GM18519 (cell line): Measurements from ENCODE around the gene ABCB10.
"Not testable (repeated sequence)": the region's sequence is repeated elsewhere in the genome, so short reads cannot be mapped to it uniquely, and the experiment has no call there.

Experiments used
- ATAC-seq: cut with Tn5 transposase; IDR thresholded peaks from one replicate; pipeline ENCODE4 v1.9.1; 2021; ENCODE audit warnings: mild to moderate bottlenecking, moderate library complexity; ENCODE audit not compliant: unreplicated experiment, low FRiP score

Gene ABCB10

DNA sequence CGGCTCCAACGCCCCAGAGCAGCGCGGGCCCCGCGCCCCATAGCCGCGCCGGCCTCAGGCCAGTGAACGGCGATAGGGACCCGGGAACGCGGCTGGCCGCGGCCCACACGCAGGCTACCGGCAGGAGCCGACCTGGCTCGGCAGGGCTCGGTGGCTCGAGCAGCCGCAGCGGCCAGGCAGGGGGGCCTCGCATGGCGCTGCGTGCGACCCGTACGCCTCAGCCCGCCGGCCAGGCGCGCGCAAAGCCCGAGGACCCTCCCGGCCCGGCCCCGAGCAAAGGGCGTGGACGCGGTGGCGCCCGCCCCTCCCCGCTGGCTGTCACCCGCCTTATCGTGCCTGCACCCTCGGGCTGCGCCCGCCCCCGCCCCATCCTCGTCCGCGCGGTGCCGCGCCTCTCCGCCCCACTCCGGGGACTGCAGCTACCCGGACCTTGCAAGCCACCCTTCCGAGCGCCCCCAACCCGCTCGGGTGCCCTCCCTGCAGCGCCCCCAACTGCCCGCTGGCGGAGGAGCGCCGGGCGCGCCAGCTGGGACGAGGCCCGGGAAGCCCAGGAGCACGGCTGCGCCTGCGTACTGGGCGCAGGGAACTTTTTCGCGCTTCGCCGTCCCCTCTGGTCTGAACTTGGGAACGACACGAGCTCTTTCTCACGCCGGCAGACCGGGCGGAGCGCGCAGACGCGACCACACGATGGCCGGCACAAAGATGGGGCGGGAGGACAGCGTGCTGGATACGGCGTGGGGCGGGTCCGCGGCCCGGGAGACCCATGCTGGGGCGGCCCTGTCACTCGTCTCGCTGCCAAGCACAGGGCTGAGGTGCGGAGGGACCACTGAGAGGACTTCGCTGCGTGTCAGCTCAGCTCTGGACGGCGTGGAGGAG lies at the start of gene ABCB10:
Gene ABCB10, minus strand, starts transcription at position 248 of the 876 bp plus-strand sequence. Its CDS starts 55 bp downstream, at position 193.
- peak; percentile 71 for ATAC-seq

DNA sequence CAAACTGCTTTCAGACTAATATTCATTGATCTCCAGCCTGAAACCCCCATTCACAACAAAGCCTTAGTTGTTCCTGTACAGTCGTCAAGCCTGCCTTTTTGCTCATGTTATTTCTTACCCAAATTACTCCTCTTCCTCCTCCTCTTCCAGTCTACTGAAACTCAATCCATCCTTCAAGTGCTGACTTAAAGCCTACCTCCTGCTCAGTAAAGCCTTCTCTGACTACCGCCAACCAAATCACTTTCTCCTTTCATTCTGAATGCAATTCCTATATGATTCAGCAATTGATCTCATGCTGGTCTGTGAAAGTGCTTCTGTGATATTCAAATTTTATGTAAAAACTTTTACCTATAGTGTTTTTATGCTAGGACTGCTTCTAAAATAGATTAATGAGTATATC lies 48.9 kb upstream of the ABCB10 start:
- ATAC-seq = no peak

DNA sequence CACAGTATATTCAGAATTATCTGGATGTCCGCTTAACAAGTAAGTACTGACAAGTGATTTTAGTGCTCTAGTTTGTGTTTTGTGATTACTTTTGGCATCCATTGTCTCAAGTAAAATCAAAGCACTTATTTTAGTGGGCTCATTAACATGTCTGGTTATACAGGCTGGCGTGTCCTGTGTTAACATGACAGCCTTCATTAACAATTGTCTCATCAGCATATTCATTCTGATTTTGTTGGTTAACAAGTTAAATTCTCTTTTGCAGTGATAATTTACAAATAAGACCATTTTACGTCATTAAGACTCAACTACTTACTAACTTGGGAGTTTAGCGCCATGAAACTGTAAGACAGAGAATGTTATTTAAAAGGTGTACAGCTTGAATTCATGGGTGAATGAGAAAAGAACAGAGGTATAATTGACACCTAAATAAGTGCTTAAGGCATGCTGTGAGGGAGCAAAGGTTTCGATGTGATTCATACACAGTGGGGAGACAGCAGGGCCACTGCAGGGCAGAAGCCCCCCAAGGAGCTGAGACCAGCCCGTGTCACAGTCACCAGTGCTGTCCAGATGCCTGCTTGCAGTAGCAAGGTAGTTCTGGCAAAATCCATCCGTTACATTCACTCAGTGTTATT lies 45.0 kb upstream of the ABCB10 start:
- ATAC-seq = no peak

DNA sequence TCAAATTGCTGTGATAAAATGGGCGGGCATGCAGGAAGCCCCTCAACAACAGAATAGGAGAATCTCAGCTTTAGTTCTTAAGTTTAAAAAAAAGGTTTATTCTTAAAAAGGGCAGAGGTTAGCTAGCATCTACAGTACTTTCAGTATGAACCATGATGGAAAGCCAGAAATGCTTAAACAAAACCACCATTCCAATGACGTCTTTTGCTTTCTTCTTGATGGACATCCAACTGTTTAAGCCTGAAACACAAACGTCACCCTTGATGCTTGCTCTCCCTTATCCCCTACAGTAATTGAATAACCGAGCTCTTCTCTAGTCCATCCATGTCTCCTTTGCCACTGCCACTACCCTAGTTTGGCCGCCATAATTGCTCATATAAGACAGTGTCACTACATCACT lies 41.7 kb upstream of the ABCB10 start:
- ATAC-seq = no peak

DNA sequence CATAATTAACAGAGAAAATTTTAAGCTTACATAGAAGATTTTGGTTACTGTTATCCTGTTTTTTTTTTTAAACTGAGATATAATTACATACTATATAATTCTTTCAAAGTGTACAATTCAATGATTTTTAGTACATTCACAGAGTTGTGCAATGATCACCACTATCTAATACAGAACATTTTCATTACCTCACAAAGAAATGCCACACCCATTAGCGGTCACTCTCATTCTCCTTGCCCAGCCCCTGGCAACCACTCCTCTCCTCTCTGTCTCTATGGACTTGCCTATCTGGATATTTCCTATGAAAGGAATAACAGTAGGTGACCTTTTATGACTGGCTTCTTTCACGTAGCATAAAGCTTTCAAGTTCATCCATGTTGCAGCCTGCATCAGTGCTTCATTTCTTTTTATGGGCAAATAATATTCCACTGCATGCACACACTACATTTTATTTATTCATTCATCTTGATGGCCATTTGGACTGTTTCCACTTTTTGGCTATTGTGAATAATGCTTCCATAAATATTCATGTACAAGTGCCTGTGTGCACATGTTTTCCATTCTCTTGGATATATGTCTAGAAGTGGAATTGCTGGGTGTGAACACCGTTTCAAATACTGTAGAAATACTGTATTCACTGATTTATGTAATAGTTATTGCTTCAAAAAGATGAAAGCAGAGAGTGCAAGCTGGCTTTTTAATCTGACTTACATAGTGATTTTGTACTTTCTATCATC lies 40.9 kb upstream of the ABCB10 start:
- no peak for ATAC-seq

DNA sequence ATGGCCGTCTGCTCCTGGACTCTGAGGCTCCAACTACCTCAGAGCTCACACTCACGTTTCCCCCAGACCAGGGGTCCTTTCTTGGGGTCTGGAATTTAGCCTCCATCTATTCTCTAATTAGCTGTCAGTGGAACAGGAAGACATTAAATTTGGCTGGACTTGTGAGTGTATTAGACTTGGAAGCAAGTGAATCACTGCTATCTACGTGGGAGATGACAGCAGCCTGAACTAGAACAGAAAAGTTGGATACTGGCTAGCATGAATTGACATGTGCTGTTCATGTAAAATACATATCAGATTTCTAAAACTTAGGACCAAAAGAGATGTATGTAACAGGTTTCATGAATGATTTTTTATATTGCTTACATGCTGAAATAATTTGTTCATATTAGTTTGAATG lies 39.4 kb upstream of the ABCB10 start:
- ATAC-seq = no peak

DNA sequence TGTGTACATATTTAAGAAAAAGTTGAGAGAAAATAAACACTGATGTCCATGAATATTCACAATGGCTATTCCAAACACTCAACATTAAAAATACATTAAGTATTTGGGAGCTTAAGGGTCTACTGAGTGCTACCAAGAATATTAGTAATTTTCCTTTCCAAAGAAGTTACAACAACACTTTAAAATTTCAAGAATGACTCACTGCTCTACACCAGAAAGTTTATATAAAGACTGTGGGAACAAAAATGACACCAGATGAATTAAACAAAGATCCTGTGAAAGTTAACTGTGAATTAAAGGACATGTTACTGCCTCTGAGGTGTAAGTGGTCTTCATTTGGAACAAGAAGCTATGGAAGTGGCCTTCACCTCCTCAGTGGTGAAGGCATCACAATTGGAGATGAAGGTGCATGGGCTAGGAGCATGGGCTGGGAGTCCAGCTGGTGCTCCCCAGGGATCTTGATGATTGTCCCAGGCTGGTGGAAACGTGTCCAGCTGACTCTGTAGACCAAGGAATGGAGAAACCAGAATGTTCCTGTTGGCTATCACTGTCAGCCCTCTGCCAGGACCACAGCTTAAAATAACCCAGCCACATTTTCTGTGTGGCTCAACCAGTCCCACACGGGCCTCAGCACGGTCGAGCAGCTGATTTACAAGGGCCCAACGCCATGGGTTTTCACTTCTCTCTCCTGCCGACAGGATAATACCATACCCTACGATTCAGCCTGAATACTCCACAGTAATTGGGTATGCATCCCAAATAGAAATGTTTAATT lies 38.6 kb upstream of the ABCB10 start:
- no peak for ATAC-seq

DNA sequence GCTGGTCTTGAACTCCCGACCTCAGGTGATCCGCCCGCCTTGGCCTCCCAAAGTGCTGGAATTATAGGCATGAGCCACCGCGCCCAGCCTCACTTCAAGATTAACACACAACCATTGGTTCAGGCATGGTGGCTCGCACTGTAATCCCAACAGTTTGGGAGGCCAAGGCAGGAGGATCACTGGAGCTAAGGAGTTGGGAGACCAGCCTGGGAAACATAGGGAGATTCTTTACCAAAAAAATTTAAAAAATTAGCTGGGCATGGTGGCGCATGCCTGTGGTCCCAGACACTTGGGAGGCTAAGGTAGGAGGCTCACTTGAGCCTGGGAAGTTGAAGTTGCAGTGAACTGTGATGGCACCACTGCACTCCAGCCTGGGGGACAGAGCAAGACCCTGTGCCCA lies 37.4 kb upstream of the ABCB10 start:
- ATAC-seq = not testable (repeated sequence)

DNA sequence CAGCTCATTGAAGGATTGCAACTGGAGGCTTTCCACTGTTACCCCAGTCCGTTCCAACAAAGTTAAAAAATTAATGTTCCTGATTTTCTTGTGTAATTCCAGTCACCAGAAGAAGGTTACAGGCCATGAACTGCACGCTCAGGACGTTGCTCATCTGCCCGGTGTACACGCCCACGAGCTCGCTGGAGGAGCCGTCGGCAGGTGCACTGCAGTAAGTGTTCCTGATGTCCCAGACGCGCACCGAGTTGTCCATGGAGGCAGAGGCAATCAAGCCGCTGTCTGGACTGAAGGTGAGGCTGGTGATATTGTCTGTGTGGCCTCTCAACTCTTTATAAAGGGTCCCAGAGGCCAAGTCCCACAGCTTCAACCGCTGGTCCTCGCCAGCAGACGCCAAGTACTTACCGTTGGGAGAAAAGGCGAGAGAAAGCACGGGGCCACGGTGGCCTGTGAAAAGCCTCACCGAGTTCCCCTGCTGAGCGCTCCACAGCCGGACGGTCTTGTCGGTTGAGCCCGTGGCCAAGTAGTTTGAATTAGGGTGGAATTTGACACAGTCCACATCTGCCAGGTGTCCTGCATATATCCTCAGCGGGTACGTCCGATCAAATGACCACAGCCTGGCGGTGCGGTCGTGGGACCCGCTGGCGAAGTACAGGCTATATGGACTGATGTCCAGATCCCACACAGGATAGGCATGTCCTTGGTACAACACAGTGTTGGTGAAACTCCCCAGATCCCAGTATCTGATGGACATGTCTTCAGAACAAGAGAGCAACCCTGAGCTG lies 35.9 kb upstream of the ABCB10 start:
- ATAC-seq = no peak

DNA sequence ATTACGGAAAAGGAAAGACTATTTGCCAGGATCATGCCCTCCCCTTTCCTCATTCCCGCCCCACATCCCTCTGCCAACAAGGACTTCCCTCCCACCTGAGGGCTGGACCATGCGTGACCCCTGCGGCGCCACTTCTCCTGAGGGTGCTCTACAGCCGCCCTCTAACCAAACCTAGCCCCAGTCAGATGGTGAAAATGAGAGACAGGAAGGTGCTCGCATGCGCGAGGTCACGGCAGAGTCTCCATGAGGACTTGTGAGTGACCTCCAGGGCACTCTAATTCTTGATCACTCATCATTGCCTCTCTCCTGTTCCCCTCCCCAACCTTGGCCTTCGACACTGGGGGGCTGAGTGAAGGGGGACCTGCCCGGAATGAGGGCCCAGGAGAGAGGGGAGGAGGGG lies 35.3 kb upstream of the ABCB10 start:
- no peak for ATAC-seq

DNA sequence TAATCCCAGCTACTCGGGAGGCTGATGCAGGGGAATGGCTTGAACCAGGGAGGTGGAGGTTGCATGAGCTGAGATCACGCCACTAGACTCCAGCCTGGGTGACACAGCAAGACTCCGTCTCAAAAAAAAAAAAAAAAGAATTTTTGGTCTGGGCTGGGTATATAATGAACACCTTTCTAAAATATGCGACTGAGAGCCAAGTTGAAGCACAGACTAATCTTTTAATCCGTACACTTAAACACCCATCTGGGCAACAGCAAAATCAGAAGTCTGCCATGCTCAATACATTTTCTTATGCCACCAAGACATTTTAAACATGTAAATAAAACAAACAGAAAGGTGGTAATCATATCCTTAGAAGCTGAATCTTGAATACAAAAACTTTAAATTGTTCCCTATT lies 31.6 kb upstream of the ABCB10 start:
- ATAC-seq = no peak

DNA sequence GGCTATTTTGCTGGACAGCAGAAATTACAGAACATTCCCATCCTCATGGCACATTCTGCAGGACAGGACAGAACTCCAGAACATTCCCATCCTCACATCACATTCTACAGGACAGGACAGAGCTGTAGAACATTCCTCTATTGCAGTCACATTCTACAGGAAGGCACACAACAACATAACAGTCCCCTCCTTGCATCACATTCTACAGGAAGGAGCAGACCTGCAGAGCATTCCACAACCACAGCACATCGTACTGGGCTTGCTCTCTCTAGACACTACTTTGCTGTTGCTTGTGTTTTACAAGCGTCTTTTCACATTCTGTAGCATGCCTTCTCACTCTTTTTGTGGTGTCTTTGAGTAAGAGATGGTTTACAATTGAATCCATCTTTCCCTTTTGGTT lies 26.8 kb upstream of the ABCB10 start:
- ATAC-seq = no peak

DNA sequence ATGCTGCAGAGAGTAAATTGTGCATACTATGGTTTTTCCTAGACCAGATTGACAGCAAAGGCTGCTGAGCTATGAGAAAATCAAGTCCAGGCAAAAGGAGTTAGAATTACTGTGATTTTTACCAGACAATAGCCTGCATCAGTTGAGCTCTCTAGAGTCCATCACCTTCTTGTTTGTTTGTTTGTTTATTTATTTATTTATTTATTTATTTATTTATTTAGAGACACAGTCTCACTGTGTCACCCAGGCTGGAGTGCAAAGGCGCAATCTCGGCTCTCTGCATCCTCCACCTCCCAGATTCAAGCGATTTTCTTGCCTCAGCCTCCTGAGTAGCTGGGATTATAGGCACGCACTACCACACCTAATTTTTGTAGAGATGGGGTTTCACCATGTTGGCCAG lies 24.2 kb upstream of the ABCB10 start:
- no peak for ATAC-seq

DNA sequence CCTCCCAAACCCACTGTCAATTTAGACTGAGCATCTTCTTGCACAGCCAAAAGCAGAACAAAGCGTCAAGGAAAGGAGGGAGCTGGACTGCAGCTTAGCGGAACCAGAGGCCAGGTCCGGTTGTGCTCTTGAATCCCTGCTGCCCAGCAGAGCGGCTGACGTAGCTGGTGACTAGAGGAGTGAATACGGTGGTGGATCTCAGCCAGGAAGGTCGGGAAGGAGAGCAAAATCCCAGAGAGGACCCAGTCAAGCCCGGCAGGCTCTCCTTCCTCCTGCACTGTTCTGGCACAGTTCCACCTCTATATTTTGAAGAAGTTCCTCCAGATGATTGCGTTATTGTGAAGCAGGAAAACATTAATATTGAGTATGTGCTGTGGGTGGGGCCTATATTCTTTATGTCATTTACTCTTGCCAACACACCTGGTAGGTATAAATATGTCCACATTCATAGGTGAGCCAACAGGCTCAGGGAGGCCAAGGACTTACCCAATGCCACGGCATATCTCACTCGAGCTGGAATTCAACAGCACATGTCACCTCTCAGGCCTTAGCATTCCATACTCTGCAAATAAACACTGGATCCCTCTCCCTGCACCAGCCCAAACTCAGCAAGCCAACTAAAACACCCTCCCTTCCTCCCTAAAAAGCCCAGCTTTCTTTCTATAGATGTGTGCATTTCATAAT lies 23.6 kb upstream of the ABCB10 start:
- no peak for ATAC-seq

DNA sequence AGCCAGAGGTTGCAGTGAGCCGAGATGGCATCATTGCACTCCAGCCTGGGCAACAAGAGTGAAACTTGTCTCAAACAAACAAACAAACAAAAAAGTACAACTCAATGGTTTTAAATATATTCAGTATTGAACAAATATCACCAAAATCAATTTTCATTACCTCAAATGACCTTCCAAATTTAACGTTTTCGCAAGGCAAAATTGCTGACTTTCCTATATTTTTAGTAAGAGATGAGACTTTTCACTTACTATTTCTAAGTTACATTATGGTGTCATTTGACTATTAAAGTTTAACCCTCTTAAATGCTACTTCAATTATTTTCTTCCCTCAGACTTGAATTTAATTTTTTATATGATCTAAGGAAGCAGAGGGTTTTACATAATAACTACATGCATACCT lies 23.0 kb upstream of the ABCB10 start:
- ATAC-seq = no peak

DNA sequence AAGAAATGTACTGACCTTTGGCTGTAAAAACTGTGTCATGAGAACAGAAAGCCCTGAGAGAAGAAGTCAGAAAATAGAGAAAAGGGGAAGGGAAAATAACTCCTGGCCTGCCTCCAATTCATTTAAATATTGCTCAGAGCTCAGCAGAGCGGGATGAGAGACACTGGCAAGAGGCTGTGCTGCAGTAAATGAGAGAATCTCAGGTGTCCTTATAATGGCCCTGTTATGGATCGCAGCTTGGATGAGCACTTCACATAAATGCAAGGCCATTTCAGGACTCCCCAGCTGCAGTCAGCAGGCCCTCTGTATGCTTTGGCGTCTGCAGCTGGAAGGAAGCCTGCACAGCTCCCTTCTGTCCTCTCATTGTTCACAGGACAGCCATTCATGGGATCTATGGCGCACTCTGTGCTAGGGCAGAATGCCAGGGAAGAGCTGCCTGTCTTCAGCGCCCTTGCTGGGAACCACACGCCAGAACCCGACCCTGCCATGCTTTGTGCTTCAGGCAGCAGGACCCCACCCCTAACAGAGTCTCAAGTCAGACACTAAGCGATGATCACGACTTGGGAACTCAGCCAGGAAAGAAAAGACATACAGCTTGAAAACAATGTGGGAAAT lies 20.7 kb upstream of the ABCB10 start:
- peak; percentile 74 for ATAC-seq

DNA sequence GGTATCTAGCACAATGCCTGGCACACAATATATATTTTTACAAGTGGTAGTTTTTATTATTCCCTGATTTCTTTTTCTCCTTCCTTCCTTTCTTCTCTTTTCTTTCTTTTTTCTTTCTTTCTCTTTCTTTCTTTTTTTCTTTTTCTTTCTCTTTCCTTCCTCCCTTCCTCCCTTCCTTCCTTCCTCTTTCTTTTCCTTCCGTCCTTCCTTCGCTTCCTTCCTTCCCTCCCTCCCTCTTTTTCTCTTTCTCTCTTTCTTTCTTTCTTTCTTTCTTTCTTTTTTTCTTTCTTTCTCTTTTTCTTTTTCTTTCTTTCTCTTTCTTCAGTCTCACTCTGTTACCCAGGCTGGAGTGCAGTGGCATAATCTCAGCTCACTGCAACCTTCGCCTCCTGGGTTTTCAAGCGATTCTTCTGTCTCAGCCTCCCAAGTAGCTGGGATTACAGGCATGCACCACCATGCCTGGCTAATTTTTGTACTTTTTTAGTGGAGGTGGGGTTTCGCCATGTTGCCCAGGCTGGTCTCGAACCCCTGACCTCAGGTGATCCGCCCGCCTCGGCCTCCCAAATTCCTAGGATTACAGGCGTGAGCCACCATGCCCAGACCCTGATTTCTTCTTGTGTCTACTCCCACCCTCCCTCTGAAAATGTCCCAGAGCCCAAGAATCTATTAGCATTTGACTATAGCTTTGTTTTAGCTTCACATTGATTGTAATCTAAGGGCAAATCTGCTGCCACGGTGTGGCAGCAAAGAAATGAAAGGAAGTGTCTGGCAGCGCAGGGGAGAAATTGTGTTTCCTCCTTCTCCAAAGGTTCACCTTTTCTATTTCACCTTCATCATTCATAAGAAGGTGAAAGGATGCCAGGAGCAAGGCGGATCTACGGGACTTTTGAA lies 19.9 kb upstream of the ABCB10 start:
- ATAC-seq = no peak
